GM12891 (cell line): ENCODE measurements around the gene KDM5B.

Source experiments
- PAX5 ChIP-seq: IDR thresholded peaks from 2 replicates; pipeline ENCODE4 v1.6.1; 2011; ENCODE audit warnings: low read length, moderate library complexity, mild to moderate bottlenecking; ENCODE audit not compliant: insufficient read depth, severe bottlenecking
- POLR2A ChIP-seq: IDR thresholded peaks from 2 replicates; pipeline ENCODE4 v1.6.1; 2011; ENCODE audit warnings: low read depth, low read length, control low read depth
- POLR2AphosphoS5 ChIP-seq: IDR thresholded peaks from 2 replicates; pipeline ENCODE4 v1.6.1; 2011; ENCODE audit warnings: low read depth, low read length, control low read depth
- POU2F2 ChIP-seq: IDR thresholded peaks from 2 replicates; pipeline ENCODE4 v1.6.1; 2011; ENCODE audit warnings: low read depth, mild to moderate bottlenecking, control low read depth, low read length, moderate library complexity
- SPI1 ChIP-seq: IDR thresholded peaks from 2 replicates; pipeline ENCODE4 v1.6.1; 2011; ENCODE audit warnings: low read depth, low read length, control low read depth
- TAF1 ChIP-seq: IDR thresholded peaks from 2 replicates; pipeline ENCODE4 v1.6.1; 2011; ENCODE audit warnings: low read depth, low read length, control low read depth

- TF ChIP-seq POLR2A (no peak), POLR2AphosphoS5 (no peak), TAF1 (no peak), SPI1 (no peak), POU2F2 (no peak), PAX5 (no peak)
These were observed 19.4 kb downstream of the KDM5B start for GRCh38 chr1:202788800-202789199.
